GM20000 (cell line): ENCODE results near the gene ZNF770.
"Not testable (repeated sequence)": the region's sequence is repeated elsewhere in the genome, so short reads cannot be mapped to it uniquely, and the experiment has no call there.

Experiments used
- DNase-seq: peaks from one replicate; pipeline ENCODE4 v3.0.0; 2012; ENCODE audit warnings: low spot score
- TF ChIP-seq, protein P1 (sequence below): IDR thresholded peaks from 2 replicates; pipeline ENCODE4 v1.5.1; 2012; ENCODE audit warnings: mild to moderate bottlenecking, control low read depth; ENCODE audit errors: extremely low read depth, missing control alignments

Gene ZNF770

DNA sequence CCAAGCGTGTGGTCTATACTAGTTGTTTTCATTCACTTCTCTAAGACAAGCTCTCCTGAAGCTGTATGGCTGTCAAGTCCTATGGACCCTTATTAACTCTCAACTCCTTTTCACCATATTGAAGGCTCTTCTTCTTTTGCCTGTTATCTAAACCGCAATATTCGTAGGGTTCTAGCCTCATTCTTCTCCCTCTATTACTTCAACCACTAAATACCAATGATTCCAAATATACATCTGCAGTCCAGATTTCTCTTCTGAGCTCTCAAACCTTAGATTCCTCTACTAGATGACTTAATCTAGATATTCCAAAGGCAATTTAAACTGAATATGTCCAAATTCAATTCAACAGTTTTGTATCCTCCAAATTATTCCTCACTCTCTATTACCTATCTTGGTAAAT is 43.2 kb downstream of the ZNF770 start:
- TF ChIP-seq, protein P1, sequence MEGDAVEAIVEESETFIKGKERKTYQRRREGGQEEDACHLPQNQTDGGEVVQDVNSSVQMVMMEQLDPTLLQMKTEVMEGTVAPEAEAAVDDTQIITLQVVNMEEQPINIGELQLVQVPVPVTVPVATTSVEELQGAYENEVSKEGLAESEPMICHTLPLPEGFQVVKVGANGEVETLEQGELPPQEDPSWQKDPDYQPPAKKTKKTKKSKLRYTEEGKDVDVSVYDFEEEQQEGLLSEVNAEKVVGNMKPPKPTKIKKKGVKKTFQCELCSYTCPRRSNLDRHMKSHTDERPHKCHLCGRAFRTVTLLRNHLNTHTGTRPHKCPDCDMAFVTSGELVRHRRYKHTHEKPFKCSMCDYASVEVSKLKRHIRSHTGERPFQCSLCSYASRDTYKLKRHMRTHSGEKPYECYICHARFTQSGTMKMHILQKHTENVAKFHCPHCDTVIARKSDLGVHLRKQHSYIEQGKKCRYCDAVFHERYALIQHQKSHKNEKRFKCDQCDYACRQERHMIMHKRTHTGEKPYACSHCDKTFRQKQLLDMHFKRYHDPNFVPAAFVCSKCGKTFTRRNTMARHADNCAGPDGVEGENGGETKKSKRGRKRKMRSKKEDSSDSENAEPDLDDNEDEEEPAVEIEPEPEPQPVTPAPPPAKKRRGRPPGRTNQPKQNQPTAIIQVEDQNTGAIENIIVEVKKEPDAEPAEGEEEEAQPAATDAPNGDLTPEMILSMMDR = no peak
- no peak for DNase-seq

DNA sequence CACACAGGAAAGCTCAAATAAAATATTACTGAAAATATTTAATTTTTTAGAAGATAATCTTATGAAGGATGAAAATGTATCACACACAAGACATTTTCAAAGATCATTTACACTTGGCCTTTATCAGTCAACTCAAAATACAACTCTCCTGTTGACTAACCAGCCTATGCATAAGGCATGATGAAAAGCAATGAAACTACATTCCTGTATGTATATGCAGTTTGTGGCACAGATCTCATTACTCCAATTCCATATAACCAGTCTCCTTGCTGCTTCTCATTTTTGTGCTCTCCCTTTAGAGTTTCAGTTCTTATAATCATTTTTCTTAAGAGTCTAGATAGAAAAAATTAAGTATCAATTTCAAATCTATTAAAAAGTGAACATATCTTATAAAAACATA is 44.4 kb downstream of the ZNF770 start:
- no peak for DNase-seq
- TF ChIP-seq, protein P1 = no peak

DNA sequence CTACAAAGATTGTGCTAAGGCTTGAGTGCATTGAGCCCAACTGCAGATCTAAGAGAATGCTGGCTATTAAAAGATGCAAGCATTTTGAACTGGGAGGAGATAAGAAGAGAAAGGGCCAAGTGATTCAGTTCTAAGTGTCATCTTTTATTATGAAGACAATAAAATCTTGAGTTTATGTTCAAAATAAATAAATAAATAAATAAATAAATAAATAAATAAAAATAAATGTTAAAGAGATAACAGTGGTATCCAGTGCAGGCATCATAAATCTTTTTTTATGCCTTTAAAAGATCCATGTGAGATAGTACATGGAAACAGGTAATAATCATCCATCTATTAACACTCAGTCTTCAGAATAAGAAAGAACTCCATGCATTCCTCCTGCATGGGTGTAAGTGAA is 44.8 kb downstream of the ZNF770 start:
- DNase-seq = not testable (repeated sequence)

DNA sequence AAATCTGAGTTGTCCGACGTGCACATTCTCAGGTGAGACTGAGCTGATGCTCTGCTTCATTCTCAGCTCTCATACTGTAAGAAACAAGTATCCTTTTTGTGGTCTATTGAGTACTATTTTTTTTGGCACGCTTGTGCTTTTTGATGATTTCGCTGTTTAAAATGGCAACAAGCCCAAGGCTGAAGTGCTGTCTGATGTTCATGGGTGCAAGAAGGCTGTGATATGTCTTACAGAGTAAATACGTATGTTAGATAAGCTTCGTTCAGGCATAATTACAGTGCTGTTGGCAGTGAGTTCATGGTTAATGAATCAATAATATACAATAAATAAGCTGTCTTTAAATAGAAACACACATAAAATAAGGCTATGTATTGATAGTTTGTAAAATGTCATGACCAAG is 45.7 kb downstream of the ZNF770 start:
- no peak for DNase-seq

DNA sequence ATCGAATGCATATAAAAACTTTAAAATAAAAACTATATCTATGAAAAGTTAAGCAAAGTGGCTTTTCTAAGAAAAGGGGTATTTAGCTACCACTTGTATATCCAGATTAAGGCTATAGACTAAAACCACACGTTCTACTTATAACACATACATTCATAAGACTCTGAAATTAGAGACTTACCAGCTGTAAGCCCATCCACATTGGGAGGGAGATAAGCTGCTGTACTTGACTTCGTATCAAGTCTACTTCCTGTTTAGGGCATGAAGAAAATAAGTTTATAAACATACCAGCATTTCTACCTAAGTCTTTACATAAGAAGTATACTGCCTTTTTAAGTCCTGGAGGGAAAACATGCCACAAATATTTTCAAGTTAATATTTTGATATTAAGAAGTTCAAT is 46.3 kb downstream of the ZNF770 start:
- DNase-seq = no peak
- TF ChIP-seq, protein P1 = no peak

More for the DNA sequence above, 45.7 kb downstream of the ZNF770 start:
- TF ChIP-seq, protein P1 = no peak

DNA sequence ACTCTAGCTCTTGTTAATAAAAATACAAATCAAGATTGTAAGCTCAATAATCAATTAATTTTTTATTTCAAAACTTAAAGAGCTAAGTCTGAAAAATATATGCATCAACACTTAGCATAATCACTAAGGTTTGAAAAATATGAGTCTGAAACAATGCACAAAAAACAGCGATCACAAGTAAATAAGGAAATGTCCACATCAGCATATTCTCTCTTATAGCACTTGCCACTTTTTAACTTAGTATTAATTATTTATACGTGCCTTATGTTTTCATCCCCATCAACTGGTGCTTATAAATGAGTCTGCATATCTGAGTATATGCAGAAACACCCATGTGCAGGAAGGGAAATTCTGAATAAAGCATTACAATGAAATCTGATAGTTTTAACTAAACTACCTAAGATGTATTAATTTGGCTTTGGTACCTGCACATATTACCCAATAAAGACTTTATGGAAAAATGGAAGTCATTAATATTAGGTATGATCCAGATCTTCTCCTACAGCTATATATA is 46.8 kb downstream of the ZNF770 start:
- TF ChIP-seq, protein P1 = no peak

DNA sequence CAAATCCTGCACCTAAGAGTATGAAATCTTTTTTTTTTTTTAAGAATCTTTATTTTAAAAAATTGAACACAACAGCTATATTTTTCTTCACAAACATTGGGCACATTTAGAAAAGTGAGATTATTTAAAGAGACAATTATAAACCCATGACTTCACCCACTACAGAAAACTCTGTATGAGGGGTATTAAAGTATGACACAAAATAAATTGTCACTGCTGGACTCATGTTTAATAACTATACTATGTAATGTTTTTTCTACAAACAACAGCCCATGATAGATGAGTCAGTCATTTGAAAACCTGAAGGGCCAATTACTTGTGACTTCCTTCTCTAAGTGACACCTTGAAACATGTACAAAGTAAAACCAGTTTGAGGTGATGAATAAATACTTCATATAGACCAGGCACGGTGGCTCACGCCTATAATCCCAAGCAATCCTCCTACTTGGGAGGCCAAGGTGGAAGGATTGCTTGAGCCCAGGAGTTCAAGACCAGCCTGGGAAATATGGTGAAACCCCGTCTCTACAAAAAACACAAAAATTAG is 54.6 kb downstream of the ZNF770 start:
- TF ChIP-seq, protein P1 = no peak
- DNase-seq = no peak

More for the DNA sequence above, 46.8 kb downstream of the ZNF770 start:
- no peak for DNase-seq

DNA sequence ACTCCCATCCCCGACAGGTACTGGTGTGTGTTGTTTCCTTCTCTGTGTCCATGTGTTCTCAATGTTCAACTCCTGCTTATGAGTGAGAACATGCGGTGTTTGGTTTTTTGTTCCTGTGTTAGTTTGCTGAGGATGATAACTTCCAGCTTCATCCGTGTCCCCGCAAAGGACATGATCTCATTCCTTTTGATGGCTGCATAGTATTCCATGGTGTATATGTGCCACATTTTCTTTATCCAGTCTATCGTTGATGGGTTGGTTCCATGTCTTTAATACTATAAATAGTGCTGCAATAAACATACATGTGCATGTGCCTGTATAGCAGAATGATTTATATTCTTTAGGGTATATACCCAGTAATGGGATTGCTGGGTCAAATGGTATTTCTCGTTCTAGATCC is 59.7 kb downstream of the ZNF770 start:
- not testable (repeated sequence) for DNase-seq
